LNCAP (cell line): Measurements from ENCODE around the gene SCT.

ENCODE experiments used
- CTCF ChIP-seq: fragments of 450-650 bp; IDR thresholded peaks from 2 replicates; pipeline ENCODE4 v1.5.1; 2017; ENCODE audit warnings: mild to moderate bottlenecking

SCT gene

GRCh38 chr11:596374-596773 lies 30.6 kb downstream of the SCT start:
- no peak for TF ChIP-seq CTCF

GRCh38 chr11:595400-595799 lies 31.6 kb downstream of the SCT start:
- TF ChIP-seq CTCF, result no peak

GRCh38 chr11:593347-593746 lies 33.6 kb downstream of the SCT start:
- no peak for TF ChIP-seq CTCF

GRCh38 chr11:592918-593317 lies 34.1 kb downstream of the SCT start:
- TF ChIP-seq CTCF, result no peak

GRCh38 chr11:592501-592900 lies 34.5 kb downstream of the SCT start:
- TF ChIP-seq CTCF, result no peak

GRCh38 chr11:590997-591396 lies 36.0 kb downstream of the SCT start:
- TF ChIP-seq CTCF, result no peak

GRCh38 chr11:589798-590197 lies 37.2 kb downstream of the SCT start:
- TF ChIP-seq CTCF, result no peak

GRCh38 chr11:587978-588380 lies 39.0 kb downstream of the SCT start:
- no peak for TF ChIP-seq CTCF
